GM10847 (cell line): ENCODE measurements around the gene DPY19L3.

Experiments
- POLR2A ChIP-seq: IDR thresholded peaks from 2 replicates; pipeline ENCODE4 v1.6.1; 2011; ENCODE audit not compliant: insufficient read length; ENCODE audit errors: extremely low read depth

The DPY19L3 gene

DNA sequence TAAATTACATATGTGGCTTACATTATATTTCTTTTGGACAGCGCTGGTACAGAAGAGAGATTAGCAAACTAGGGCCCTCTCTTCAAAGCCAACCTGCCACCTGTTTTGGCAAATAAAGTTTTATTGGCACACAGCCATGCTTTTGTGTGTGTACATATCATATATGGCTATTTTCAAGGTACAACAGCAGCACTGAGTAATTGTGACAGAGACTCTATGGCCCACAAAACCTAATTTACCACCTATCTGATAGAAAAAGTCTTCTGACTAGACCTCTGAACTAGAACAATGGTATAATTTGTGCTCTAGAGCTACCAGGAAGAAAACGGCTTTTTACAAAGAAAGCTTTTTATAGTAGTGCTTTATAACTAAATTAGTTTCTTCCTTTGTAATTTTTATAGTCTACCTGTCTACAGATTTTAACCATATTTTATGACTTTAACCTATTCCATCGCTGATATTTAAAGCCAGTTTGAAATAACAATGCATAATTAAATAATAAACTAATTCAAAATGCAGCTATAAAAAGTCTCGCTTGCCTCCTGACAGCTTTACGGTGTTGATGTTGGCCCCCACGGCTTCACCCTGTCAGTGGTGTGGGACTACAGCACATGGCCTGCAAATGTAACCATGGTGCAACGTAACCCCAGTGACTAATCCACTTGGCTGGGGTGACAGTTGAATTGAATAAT is 17.7 kb upstream of the DPY19L3 start:
- TF ChIP-seq POLR2A: no peak

GRCh38 chr19:32388393-32388855 is 17.1 kb upstream of the DPY19L3 start:
- TF ChIP-seq POLR2A: no peak

DNA sequence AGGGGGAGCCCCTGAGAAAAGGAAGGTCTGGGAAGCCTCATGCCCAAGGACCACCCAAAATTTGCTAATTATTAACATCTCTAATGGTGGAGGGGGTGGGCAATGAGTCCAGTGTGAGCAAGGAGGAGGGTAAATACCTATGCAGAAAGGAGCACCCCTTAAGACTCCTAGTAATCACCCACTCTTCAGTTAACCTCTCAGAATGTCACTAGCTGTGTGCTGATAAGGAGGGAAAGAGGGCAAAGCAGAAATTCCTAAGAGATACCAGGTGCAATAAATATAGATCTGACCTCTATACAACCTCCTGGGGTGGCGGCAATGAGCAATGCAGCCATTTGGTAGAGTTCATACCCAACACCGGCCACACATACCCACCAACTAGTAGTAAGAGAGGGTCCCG is 12.7 kb upstream of the DPY19L3 start:
- no peak for TF ChIP-seq POLR2A

DNA sequence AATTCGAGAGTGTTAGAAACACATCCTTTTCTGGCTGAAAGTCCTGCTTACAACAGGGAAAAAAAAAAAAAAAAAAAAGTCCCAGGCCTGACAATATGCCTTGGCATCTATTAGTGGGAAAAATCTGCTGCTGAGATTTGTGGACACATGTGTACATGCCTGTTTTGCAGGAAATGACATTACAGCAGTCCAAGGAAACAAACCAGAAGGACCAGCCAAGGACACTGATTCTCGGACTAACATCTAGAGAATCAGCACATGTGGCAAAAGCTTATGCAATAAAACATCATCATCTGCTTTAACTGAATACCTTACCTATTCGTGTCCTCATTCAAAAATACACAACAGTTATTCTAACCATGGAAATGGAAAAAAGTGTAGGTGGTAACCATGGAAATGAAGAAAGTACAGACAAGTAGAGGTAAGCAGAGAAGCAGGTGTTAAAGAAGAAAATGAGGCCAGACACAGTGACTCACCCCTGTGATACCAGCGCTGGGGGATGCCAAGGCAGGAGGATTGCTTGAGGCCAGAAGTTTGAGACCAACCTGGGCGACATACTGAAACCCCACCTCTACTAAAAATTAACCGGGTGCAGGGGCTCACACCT is 9.4 kb upstream of the DPY19L3 start:
- no peak for TF ChIP-seq POLR2A

- no peak for TF ChIP-seq POLR2A
Measured at GRCh38 chr19:32397671-32398101, 7.9 kb upstream of the DPY19L3 start.

GRCh38 chr19:32401992-32402391 is 3.6 kb upstream of the DPY19L3 start:
- TF ChIP-seq POLR2A: no peak

DNA sequence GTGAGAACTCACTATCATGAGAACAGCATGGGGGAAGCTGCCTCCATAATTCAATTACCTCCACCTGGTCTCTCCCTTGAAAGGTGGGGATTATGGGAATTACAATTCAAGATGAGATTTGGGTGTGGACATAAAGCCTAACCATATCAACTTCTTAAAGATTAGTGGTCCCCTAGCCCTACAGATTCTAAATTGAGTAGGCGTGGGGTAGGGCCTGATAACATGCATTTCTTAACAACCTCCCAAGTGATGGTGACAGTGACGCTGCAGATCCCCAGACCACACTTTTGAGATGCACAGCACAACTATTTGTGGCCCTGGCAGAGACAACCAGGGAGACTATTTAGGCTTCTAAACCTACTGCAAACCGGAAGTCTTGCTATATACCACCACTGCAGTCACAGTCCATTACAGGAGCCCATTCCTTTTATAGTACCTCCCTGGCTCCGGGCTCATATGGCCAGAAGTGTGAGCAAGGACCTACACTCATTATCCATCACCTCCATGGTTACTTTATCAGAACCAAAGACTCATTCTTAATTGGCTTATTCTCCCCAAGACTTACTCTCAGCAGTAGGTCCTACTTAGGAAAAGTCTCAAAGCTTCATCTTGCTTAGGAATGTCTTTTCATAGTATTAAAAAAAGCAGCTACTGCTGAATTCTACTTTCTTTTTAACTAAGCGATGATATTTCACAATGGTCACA is 2.1 kb upstream of the DPY19L3 start:
- TF ChIP-seq POLR2A: no peak

DNA sequence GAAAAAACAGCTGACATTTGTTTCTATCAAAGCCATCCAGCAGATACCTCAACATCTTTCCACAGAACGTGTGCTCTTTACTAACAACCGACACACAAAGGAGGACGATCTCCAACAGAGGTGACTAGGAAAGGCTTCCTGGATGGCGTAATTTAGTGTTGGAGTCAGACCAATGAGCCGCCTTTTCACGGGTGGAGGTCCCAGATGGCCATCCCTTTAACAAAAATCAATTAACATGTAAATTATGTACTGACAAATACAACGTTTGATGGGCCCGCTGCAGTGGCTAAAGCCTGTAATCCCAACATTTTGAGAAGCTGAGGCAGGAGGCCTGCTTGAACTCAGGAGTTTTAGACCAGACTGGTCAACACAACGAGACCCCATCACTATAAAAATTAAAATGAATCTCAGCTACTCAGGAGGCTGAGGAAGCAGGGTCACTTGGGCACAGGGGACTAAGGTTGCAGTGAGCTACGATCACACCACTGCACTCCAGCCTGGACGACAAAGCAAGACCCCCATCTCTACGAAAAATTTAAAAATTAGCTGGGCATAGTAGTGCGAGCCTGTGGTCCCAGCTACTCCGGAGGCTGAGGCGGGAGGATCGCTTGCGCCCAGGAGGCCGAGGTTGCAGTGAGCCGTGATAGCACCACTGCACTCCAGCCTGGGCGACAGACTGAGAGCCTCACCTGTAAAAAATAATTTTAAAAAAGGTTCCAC is 1.2 kb upstream of the DPY19L3 start:
- TF ChIP-seq POLR2A: no peak

- no peak for TF ChIP-seq POLR2A
Measured at GRCh38 chr19:32404933-32405430, 588 bp upstream of the DPY19L3 start.

DNA sequence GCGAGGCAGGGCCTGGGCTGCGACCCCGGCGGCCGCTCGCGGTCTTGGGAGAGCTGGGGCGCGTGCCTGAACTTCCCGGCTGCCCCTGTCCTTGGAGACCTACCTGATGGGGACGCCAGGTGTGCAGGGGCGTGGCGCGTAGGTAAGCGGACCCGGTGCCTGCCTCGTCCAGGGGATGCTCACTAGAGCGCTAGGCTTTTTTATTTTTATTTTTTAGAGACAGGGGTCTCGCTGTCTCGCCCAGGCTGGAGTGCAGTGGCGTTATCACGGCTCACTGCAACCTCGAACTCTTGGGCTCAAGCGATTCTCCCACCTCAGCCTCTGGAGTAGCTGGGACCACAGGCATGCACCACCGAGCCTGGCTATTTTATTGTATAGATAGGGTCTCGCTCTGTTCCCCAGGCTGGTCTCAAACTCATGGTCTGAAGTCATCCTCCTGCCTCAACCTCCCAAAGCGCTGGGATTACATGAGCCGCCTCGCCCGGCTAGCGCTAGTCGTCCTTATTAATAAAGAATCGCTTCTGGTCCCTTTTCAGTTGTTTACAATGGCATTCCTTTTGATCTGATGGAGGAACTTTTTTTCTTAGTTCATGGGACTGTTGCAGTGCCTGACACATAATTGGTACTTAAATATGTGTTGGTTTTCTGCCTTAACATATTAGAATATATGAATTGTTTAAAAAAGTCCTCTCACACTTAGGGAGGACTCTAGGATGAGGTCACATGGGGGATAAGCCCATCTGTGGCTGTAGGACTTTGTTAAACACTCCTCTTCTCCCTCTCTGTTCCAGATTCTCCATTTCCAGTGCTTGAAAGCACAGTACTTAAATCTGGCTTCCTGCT is 812 bp downstream of the DPY19L3 start:
- no peak for TF ChIP-seq POLR2A

- TF ChIP-seq POLR2A: no peak
Measured at GRCh38 chr19:32407004-32407992, 1.7 kb downstream of the DPY19L3 start.

DNA sequence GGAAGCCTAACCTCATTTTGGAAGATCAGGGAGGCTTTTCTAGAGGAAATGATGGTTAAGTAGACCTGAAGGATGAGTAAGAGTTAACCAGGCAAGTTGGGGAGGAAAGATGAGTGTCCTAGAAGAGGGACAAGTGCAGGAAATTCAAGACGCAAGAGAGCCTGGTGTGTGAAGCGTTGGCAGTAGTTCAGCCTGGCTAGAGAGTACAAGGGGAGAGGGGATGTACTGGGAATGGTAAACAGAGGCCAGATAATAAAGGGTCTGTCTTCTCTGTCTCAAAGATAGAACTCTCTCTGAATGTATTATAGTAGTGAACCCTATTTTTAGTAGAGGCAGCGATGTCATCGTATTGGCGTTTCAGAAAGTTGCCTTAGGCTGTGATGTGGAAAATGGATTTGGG is 9.7 kb downstream of the DPY19L3 start:
- no peak for TF ChIP-seq POLR2A

DNA sequence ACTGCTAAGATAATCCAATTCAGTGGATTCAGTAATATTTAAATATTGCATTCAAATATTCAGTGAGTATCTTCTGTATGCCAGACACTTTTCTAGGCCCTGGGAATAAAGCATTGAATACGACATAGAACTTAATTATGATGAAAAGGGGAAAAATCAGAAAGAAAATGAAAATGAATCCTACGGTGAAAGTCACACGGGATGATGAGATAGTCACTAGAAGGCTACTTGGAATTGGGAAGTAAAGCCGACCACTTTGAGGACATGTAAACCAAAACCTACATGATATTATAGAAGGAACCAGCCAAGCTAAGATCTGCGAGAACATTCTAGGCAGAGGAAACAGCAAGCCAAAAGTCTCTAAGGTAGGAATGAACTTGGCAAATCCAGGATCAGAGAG is 10.1 kb downstream of the DPY19L3 start:
- TF ChIP-seq POLR2A: no peak
